ENCODE results near the gene GALNT13. TPM values are rescaled to one million over a fixed set of nuclear protein-coding genes. Genes with fewer than 3 reads are reported as not detected.

The GALNT13 gene
- polyA plus RNA-seq, 1 donor = 1.6 TPM

GRCh38 chr2:153940511-153940910 lies 68.8 kb downstream of the GALNT13 start:
- DNase-seq = peak in 1 of 2 donors; percentile 1
- no peaks in the 10 kb centered on the region for H3K4me1 ChIP-seq (ENCODE audit: control insufficient read depth, insufficient read depth, low read length)
- H3K4me3 ChIP-seq (ENCODE audit: low read length) = no peak overlapping the region
- WGBS (ENCODE audit: insufficient coverage, low lambda C conversion rate) = 0% methylated on average over 1 of the region's 3 CpGs
- no peaks in the 10 kb centered on the region for H3K9me3 ChIP-seq (ENCODE audit: control insufficient read depth, low read depth, low read length)
- H3K36me3 ChIP-seq (ENCODE audit: control insufficient read depth, insufficient read depth, low read length) = no peaks in the 10 kb centered on the region
- H3K27ac ChIP-seq (ENCODE audit: low read length) = no peak overlapping the region
- no peaks in the 10 kb centered on the region for H3K27me3 ChIP-seq (ENCODE audit: control insufficient read depth, insufficient read depth, low read length)

- Histone ChIP-seq H3K36me3 (ENCODE audit: control insufficient read depth, insufficient read depth, low read length) (no peaks in the 10 kb centered on the region), H3K9me3 (ENCODE audit: control insufficient read depth, low read depth, low read length) (no peaks in the 10 kb centered on the region), H3K27ac (ENCODE audit: low read length) (no peak overlapping the region), H3K4me3 (ENCODE audit: low read length) (no peak overlapping the region), H3K27me3 (ENCODE audit: control insufficient read depth, insufficient read depth, low read length) (no peaks in the 10 kb centered on the region), H3K4me1 (ENCODE audit: control insufficient read depth, insufficient read depth, low read length) (no peaks in the 10 kb centered on the region)
- 100% methylated on average over 3 of the region's 8 CpGs for WGBS (ENCODE audit: insufficient coverage, low lambda C conversion rate)
- no peak for DNase-seq
These were observed 73.1 kb downstream of the GALNT13 start for GRCh38 chr2:153944800-153945199.

DNA sequence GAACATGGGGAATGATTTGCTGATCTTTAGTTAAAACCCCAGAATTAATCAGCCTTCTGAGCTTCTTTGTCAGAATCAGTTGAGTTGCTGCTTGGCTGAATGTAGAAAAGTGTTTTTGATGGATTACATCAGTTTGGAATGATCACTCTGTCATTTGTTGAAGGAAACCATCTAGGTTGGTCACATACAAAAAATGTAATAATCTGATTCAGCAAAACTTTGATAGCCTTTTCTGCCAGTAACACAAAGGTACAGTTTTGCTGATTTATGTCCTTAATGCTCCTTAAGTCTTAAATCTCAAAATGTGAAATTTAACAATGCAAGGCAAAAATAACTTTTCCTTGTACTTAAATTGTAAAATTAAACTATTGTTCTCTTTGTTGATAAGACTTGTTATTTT lies 74.3 kb downstream of the GALNT13 start:
- H3K9me3 ChIP-seq (ENCODE audit: control insufficient read depth, low read depth, low read length) = no peaks in the 10 kb centered on the region

GRCh38 chr2:153953761-153954160 lies 82.0 kb downstream of the GALNT13 start:
- Histone ChIP-seq H3K27ac (ENCODE audit: low read length) (no peak overlapping the region), H3K4me3 (ENCODE audit: low read length) (no peak overlapping the region), H3K27me3 (ENCODE audit: control insufficient read depth, insufficient read depth, low read length) (no peaks in the 10 kb centered on the region), H3K9me3 (ENCODE audit: control insufficient read depth, low read depth, low read length) (no peaks in the 10 kb centered on the region), H3K36me3 (ENCODE audit: control insufficient read depth, insufficient read depth, low read length) (no peaks in the 10 kb centered on the region), H3K4me1 (ENCODE audit: control insufficient read depth, insufficient read depth, low read length) (no peaks in the 10 kb centered on the region)
- no peak for DNase-seq

More for the DNA sequence above, 74.3 kb downstream of the GALNT13 start:
- no peaks in the 10 kb centered on the region for H3K27me3 ChIP-seq (ENCODE audit: control insufficient read depth, insufficient read depth, low read length)
- DNase-seq = no peak
- H3K36me3 ChIP-seq (ENCODE audit: control insufficient read depth, insufficient read depth, low read length) = no peaks in the 10 kb centered on the region
- H3K4me3 ChIP-seq (ENCODE audit: low read length) = no peak overlapping the region
- H3K27ac ChIP-seq (ENCODE audit: low read length) = no peak overlapping the region
- no peaks in the 10 kb centered on the region for H3K4me1 ChIP-seq (ENCODE audit: control insufficient read depth, insufficient read depth, low read length)

DNA sequence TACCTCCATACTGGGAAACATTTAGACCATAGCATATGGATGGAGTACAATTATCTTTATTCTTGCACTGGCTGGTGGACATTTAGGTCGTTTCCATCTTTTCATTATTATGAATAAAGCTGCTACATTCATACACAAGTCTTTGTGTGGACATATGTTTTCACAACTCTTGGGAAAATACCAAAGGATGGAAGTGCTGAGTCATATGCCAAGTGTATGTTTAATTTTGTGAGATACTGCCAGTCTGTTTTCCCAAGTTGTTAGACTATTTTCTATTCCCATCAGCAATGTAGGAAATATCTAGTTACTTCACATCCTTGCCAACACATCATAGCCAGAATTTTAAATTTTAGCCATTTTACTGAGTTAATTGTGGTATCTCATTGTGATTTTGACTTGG lies 91.5 kb downstream of the GALNT13 start:
- H3K4me3 ChIP-seq (ENCODE audit: low read length) = no peak overlapping the region
- 80% methylated on average over 1 of the region's 1 CpG for WGBS (ENCODE audit: insufficient coverage, low lambda C conversion rate)

GRCh38 chr2:153967248-153967973 lies 95.7 kb downstream of the GALNT13 start:
- no peaks in the 10 kb centered on the region for H3K4me1 ChIP-seq (ENCODE audit: control insufficient read depth, insufficient read depth, low read length)
- WGBS (ENCODE audit: insufficient coverage, low lambda C conversion rate) = no CpG with 5 or more reads among the region's 5 CpGs
- no peak overlapping the region for H3K4me3 ChIP-seq (ENCODE audit: low read length)
- H3K27ac ChIP-seq (ENCODE audit: low read length) = no peak overlapping the region
- DNase-seq = no peak
- no peaks in the 10 kb centered on the region for H3K27me3 ChIP-seq (ENCODE audit: control insufficient read depth, insufficient read depth, low read length)
- H3K9me3 ChIP-seq (ENCODE audit: control insufficient read depth, low read depth, low read length) = no peaks in the 10 kb centered on the region
- no peaks in the 10 kb centered on the region for H3K36me3 ChIP-seq (ENCODE audit: control insufficient read depth, insufficient read depth, low read length)

More for the DNA sequence above, 91.5 kb downstream of the GALNT13 start:
- Histone ChIP-seq H3K9me3 (ENCODE audit: control insufficient read depth, low read depth, low read length) (no peaks in the 10 kb centered on the region), H3K27ac (ENCODE audit: low read length) (no peak overlapping the region), H3K27me3 (ENCODE audit: control insufficient read depth, insufficient read depth, low read length) (no peaks in the 10 kb centered on the region), H3K4me1 (ENCODE audit: control insufficient read depth, insufficient read depth, low read length) (no peaks in the 10 kb centered on the region), H3K36me3 (ENCODE audit: control insufficient read depth, insufficient read depth, low read length) (no peaks in the 10 kb centered on the region)
- DNase-seq = no peak

- DNase-seq = no peak
These were observed 99.5 kb downstream of the GALNT13 start for GRCh38 chr2:153971250-153971649.

DNA sequence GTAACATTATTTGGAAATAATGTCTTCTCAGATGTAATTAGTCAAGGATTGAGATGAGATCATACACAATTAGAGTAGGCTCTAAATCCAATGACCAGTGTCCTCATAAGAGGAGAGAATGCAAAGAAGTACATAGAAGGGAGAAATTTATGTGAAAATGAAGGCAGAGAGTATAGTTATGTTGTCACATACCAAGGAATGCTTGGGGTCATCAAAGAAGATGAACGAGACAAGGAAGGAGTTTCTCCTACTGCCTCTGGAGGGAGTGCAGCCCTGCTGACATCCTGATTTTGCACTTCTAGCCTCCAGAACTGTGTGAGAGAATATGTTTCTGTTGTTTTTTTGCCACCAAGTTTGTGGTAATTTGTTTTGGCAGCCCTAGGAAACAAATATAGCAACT lies 100.1 kb downstream of the GALNT13 start:
- WGBS (ENCODE audit: insufficient coverage, low lambda C conversion rate) = no CpG with 5 or more reads among the region's 1 CpG
- Histone ChIP-seq H3K36me3 (ENCODE audit: control insufficient read depth, insufficient read depth, low read length) (no peaks in the 10 kb centered on the region), H3K4me1 (ENCODE audit: control insufficient read depth, insufficient read depth, low read length) (no peaks in the 10 kb centered on the region), H3K9me3 (ENCODE audit: control insufficient read depth, low read depth, low read length) (no peaks in the 10 kb centered on the region), H3K27me3 (ENCODE audit: control insufficient read depth, insufficient read depth, low read length) (no peaks in the 10 kb centered on the region), H3K27ac (ENCODE audit: low read length) (no peak overlapping the region), H3K4me3 (ENCODE audit: low read length) (no peak overlapping the region)
- DNase-seq = no peak

More at GRCh38 chr2:153971250-153971649, 99.5 kb downstream of the GALNT13 start:
- H3K27ac ChIP-seq (ENCODE audit: low read length) = no peak overlapping the region
- H3K27me3 ChIP-seq (ENCODE audit: control insufficient read depth, insufficient read depth, low read length) = no peaks in the 10 kb centered on the region
- no peaks in the 10 kb centered on the region for H3K4me1 ChIP-seq (ENCODE audit: control insufficient read depth, insufficient read depth, low read length)
- no peak overlapping the region for H3K4me3 ChIP-seq (ENCODE audit: low read length)
- 63% methylated on average over 1 of the region's 2 CpGs for WGBS (ENCODE audit: insufficient coverage, low lambda C conversion rate)
- H3K9me3 ChIP-seq (ENCODE audit: control insufficient read depth, low read depth, low read length) = no peaks in the 10 kb centered on the region
- no peaks in the 10 kb centered on the region for H3K36me3 ChIP-seq (ENCODE audit: control insufficient read depth, insufficient read depth, low read length)

DNA sequence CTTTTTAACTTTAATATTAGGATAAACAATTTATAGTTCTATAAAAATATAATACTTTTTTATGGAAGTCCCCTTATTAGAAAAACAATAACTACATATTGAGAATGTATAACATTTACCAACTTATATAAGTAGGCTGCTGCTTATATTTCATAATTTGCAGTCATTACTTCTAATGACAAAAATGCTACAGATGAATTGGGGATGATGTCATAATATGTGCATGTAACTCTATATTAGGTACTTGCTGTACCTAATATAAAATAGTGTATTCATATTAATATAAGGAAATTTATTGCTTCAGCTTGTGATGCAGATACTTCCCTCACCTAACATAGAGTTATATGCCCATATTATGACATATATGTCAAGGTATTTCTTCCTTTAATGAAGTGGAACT lies 100.7 kb downstream of the GALNT13 start:
- Histone ChIP-seq H3K4me1 (ENCODE audit: control insufficient read depth, insufficient read depth, low read length) (no peaks in the 10 kb centered on the region), H3K27me3 (ENCODE audit: control insufficient read depth, insufficient read depth, low read length) (no peaks in the 10 kb centered on the region), H3K9me3 (ENCODE audit: control insufficient read depth, low read depth, low read length) (no peaks in the 10 kb centered on the region), H3K36me3 (ENCODE audit: control insufficient read depth, insufficient read depth, low read length) (no peaks in the 10 kb centered on the region), H3K27ac (ENCODE audit: low read length) (no peak overlapping the region), H3K4me3 (ENCODE audit: low read length) (no peak overlapping the region)
- no peak for DNase-seq

DNA sequence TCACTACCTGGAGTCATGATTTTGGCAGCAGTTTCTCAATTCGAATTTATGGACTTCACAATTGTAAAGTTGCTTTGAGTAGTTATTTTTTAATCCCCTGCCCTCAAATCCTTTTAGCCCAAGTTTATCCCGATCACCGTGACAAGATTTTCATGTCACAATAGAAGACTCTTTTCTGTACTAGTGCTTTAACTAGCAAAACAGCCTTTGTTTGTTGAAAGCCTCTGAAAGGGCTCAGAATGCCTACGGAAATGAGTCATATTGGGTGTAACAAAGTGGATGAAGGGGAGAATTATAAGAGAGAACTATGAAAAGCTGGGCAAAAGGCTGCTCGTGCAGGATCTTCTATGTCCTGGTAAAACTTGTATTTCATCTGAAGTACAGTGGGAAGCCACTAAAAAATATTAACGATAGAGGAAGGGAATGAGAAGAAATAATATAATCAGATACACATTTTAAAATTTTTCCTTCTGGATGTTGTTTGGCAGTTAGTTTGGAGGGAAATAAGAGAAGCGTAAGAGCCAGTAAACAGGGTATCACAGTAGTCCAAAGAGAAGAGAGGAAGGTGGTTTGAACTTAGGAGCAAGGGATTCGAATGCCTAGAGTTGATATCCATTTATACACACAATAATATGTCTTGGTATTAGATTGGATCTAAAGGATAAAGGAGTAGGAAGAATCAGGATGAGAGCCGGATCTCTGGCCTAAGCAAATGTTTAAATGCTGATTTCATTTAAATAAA lies 114.9 kb downstream of the GALNT13 start:
- Histone ChIP-seq H3K36me3 (ENCODE audit: control insufficient read depth, insufficient read depth, low read length) (no peaks in the 10 kb centered on the region), H3K4me1 (ENCODE audit: control insufficient read depth, insufficient read depth, low read length) (no peaks in the 10 kb centered on the region), H3K9me3 (ENCODE audit: control insufficient read depth, low read depth, low read length) (no peaks in the 10 kb centered on the region), H3K4me3 (ENCODE audit: low read length) (no peak overlapping the region), H3K27ac (ENCODE audit: low read length) (no peak overlapping the region), H3K27me3 (ENCODE audit: control insufficient read depth, insufficient read depth, low read length) (no peaks in the 10 kb centered on the region)
- DNase-seq = no peak
- 94% methylated on average over 5 of the region's 9 CpGs for WGBS (ENCODE audit: insufficient coverage, low lambda C conversion rate)

DNA sequence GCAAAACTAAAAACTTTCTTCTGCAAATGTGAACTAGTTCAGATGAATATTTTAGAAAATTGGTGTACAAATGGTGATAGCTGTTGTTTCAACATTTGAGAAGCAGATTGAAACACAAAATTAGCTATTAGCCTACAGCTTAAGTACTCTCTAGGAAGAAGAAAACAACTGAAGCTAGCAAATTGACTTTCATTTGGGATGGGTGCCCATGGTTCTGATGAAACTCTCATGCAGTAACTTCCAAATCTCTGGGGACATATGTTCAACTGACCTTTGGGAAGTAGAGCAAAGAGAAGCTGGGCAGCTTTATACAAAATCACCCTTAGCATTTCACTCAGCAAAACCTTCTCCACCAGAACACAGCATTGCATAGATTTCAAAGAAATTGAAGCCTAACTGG lies 119.0 kb downstream of the GALNT13 start:
- Histone ChIP-seq H3K4me1 (ENCODE audit: control insufficient read depth, insufficient read depth, low read length) (no peaks in the 10 kb centered on the region), H3K9me3 (ENCODE audit: control insufficient read depth, low read depth, low read length) (no peaks in the 10 kb centered on the region), H3K27ac (ENCODE audit: low read length) (no peak overlapping the region), H3K27me3 (ENCODE audit: control insufficient read depth, insufficient read depth, low read length) (no peaks in the 10 kb centered on the region), H3K36me3 (ENCODE audit: control insufficient read depth, insufficient read depth, low read length) (no peaks in the 10 kb centered on the region), H3K4me3 (ENCODE audit: low read length) (no peak overlapping the region)
- no peak for DNase-seq
